Adipose tissue (tissue), 3 donors: Measurements from ENCODE around the gene SLC27A1. TPM values are rescaled to one million over a fixed set of nuclear protein-coding genes. Genes with fewer than 3 reads are reported as not detected.
"Not testable (repeated sequence)": the region's sequence is repeated elsewhere in the genome, so short reads cannot be mapped to it uniquely, and the experiment has no call there.

ENCODE experiments used
- H3K27ac ChIP-seq: one replicate; pipeline ENCODE4 v1.5.1; 2013; ENCODE audit warnings: low read depth, low read length
- WGBS, 3 donors: extraction: QIAGEN DNeasy Blood & Tissue Kit; methylation state at CpG; one replicate each; pipeline ENCODE4 v1.1.7; 2013; 5-methylcytosine and 5-hydroxymethylcytosine counted together
- polyA plus RNA-seq, 3 donors: library from polyadenylated mRNA; stranded (reverse); fragments of 200-250 nt; gene quantifications; one replicate each; pipeline ENCODE4 v1.2.3, GENCODE V29; 2013
- donor health status: healthy with polysubstance abuse.
- donor health status: Bipolar disorder and iron deficiency.
- donor health status: healthy.

The SLC27A1 gene
- polyA plus RNA-seq, 3 donors = 12.3 to 30.6 (median 23.7) TPM

GRCh38 chr19:17481986-17482385 is 11.7 kb downstream of the SLC27A1 start:
- H3K27ac ChIP-seq = no peak overlapping the region
- 85 to 92% (median 92%) methylated on average over 13 of the region's 13 CpGs for WGBS, 3 donors

DNA sequence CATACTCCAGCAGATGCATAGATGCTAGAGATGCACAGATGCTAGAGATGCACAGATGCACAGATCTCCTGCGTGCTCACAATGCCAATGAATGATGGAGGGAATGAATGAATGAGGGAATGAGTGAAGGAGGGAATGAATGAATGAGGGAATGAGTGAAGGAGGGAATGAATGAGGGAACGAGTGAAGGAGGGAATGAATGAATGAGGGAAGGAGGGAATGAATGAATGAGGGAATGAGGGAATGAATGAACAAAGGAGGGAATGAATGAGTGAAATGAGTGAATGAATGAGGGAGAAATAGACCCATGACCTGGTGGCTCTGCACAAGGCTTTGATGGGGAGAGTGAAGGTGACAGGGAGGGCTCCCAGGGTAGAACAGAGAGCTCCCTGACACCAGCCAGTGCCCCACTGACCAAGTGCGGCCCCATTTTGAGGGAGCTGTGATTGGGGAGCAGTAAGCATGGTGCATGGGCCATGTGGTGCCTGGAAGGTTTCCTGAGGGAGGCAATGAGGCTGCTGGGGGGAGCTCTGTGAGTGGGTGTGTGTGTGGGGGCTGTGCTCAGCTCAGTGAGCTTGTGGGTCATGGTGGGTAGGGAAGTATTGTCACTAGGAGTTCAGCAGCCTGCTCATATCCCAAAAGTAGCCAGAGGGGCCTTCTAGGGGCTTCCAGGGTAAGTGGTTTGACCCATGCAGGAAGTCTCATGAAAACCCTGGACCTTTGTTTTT is 12.7 kb downstream of the SLC27A1 start:
- H3K27ac ChIP-seq = no peak overlapping the region
- WGBS, 3 donors = 80 to 87% (median 85%) methylated on average over 3 of the region's 3 CpGs

DNA sequence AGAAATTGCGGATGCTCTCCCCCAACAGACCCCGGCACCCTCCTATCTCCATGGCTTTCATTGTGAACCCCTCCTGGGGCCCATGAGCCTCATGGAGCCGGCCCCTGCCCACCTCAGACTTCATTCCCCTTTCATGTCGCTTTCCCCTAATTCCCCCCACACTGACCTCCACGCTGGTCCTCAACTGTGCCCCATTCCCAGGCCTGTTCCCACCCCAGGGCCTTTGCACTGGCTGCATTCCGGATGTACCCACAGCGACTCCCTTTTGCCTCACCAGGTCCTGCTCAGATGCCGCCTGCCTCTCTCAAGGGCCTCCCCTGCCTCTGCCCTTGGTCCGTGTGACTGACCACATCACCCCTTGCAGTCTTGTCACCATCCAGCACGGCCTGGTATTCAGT is 13.3 kb downstream of the SLC27A1 start:
- 95% methylated on average over 10 of the region's 10 CpGs for WGBS, 3 donors
- no peak overlapping the region for H3K27ac ChIP-seq

- no peak overlapping the region for H3K27ac ChIP-seq
- WGBS, 3 donors = 92 to 94% (median 92%) methylated on average over 6 of the region's 6 CpGs
Measured at GRCh38 chr19:17484520-17485185, 14.3 kb downstream of the SLC27A1 start.

GRCh38 chr19:17486545-17487240 is 16.4 kb downstream of the SLC27A1 start:
- H3K27ac ChIP-seq = no peak overlapping the region
- whole genome bisulfite sequencing, 3 donors = 96% methylated on average over 58 of the region's 58 CpGs

- WGBS, 3 donors = 68 to 79% (median 72%) methylated on average over 15 to 18 of the region's 18 CpGs
- no peak overlapping the region for H3K27ac ChIP-seq
Measured at GRCh38 chr19:17487284-17488121, 17.2 kb downstream of the SLC27A1 start.

GRCh38 chr19:17488593-17489391 is 18.5 kb downstream of the SLC27A1 start:
- 23 to 41% (median 34%) methylated on average over 29 to 31 of the region's 31 CpGs for WGBS, 3 donors
- no peak overlapping the region for H3K27ac ChIP-seq

GRCh38 chr19:17489392-17490030 is 19.2 kb downstream of the SLC27A1 start:
- WGBS, 3 donors = 67 to 72% (median 71%) methylated on average over 9 of the region's 9 CpGs
- no peak overlapping the region for H3K27ac ChIP-seq

GRCh38 chr19:17490411-17490810 is 20.1 kb downstream of the SLC27A1 start:
- WGBS, 3 donors = 50 to 68% (median 52%) methylated on average over 4 of the region's 4 CpGs
- no peak overlapping the region for H3K27ac ChIP-seq

GRCh38 chr19:17491287-17491686 is 21.0 kb downstream of the SLC27A1 start:
- no peak overlapping the region for H3K27ac ChIP-seq
- WGBS, 3 donors = 82 to 96% (median 82%) methylated on average over 5 of the region's 5 CpGs

- H3K27ac ChIP-seq = no peak overlapping the region
- WGBS, 3 donors = 62 to 67% (median 66%) methylated on average over 9 of the region's 9 CpGs
Measured at GRCh38 chr19:17495639-17496296, 25.4 kb downstream of the SLC27A1 start.

DNA sequence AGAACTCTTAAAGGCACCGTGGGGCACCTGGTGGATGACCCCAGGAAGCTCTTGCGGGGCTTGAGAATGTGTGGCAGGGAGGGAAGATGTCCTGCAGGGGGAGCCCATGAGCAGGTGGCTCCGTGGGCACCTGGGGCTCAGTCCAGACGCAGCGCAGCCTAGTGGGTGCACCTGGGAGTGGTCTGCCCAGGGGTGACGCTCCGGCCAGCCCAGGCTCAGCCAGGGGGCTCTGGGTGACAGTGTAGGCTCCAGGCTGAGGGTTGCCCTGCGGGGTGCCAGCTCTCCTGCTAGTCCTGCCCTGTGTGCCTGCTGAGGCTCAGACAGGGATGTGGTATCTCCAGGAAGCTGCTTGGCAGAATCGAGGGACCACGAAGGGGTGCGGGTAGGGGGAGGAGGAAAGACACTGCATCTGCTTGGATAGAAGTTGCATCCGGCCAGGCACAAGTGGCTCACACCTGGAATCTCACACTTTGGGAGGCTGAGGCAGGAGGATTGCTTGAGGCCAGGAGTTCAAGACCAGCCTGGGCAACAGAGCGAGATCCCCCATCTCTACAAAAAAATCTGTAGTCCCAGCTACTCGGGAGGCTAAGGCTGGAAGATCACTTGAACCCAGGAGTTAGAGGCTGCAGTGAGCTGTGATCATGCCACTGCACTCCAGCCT is 26.1 kb downstream of the SLC27A1 start:
- no peak overlapping the region for H3K27ac ChIP-seq
- whole genome bisulfite sequencing, 3 donors = 34 to 38% (median 37%) methylated on average over 14 of the region's 14 CpGs

GRCh38 chr19:17497149-17497798 is 26.9 kb downstream of the SLC27A1 start:
- no peak overlapping the region for H3K27ac ChIP-seq
- 73 to 87% (median 87%) methylated on average over 40 to 41 of the region's 41 CpGs for WGBS, 3 donors

GRCh38 chr19:17499025-17499424 is 28.7 kb downstream of the SLC27A1 start:
- WGBS, 3 donors = 65 to 78% (median 75%) methylated on average over 10 to 12 of the region's 12 CpGs
- H3K27ac ChIP-seq = not testable (repeated sequence)

DNA sequence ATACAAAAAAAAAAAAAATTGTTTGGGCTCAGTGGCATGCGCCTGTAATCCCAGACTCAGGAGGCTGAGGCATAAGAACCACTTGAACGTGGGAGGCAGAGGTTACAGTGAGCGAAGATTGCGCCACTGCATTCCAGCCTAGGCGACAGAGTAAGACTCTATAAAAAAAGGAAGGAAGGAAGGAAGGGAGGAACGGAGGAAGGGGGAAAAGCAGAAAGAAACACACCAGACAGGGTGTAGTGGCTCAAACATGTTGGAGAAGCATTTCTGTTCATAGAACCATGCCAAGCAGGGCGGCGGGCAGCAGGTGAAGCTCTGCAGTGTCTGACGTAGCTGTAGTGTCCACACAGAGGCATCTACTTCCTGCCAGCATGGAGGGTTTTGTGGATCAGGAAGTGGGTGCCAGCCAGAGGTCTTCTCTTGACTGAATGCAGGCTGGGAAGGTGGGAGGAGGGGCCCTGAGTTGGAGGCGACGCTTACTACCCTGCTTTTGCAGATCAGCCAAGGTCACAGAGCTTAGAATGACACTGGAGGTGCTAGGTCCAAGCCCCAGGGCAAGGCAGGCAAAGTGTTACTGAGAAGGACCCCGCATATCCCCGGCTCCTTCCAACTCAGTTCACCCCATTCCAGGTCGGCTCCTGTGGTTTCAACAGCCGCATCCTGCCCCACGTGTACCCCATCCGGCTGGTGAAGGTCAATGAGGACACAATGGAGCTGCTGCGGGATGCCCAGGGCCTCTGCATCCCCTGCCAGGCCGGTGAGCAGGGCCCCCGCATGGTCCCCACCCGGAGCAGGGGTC is 29.5 kb downstream of the SLC27A1 start:
- no peak overlapping the region for H3K27ac ChIP-seq

More for the DNA sequence above, 29.5 kb downstream of the SLC27A1 start:
- 33 to 62% (median 39%) methylated on average over 21 of the region's 21 CpGs for WGBS, 3 donors
